GOT3 (cell line): ENCODE measurements around the gene SDR42E2.
A peak's percentile ranks its signal among the peaks of the same experiment; 100 is the strongest.
"Not testable (repeated sequence)": the region's sequence is repeated elsewhere in the genome, so short reads cannot be mapped to it uniquely, and the experiment has no call there.

Experiments used
- DNase-seq: peaks from one replicate; lab custom pipeline; 2025; ENCODE audit warnings: mixed read lengths; lab: John Stamatoyannopoulos, UW

The SDR42E2 gene

DNA sequence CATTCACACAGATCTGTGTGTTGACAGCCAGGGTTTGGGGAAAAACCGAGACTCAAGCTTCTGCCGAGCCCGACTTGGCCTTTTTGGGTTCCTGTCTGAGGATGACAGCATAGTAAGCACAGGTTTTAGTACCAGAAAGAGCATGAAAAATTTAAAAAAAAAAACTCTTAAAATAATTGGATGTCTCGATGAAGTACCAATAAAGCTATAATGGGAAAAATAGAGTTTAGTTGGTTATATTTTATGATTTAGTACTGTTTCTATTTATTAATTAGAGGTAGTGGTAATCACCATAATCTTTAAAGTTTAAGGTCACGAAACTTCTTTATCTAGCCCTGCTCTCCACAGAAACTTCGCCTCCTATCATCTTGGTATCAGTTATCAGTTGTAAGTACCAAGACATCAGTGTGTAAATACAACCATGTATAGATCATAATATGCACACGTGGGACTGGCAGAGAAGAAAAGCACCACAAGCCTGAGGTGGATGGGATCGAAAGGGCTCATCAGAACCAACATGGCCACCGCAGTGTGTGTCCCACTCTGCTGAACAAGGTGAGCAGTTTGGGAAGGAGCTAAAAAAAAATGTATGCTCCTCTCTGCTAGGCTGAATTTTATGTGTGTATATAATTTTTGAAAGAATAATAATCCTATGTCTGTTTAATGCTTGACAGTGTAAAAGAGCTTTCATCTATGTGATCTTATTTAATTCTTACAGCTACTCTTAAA, 29.4 kb downstream of the SDR42E2 start:
- DNase-seq: no peak

DNA sequence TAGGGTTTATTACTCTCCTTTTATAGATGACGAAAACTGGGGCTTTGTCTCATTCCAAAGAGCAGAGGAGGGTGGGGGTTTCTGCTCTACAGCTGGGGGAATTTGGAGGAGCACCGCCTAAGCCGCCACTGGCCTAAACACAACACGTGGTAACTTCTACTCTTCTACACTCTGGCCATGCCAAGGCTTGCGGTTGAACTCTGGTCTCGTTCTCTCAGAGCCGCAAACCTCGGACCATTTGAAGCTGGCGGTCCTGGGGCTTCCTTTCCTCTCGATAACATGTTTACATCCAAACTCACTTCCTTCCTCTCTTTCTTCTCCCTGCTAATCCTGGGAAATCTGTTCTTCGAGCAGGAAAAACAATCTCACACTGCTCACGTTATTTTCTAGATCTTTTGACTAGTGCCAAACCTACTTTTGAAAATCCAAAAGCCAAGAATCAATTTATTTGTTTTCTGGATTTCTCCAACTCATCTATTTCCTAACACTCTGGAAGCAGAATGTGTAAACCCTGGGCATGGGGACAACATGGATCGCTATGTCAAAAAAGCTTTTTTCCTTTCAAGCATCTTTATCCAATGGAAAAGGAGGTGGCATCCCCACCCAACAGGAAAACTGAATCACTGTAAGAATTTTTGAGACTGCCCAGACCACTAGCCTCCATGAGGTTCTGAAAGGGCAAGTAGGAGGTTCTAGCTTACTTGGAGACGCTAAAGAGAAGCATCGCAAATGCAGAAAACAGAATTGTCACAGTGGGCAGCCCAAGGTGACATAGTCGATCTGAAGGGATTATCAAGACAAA, 30.2 kb downstream of the SDR42E2 start:
- DNase-seq: no peak

DNA sequence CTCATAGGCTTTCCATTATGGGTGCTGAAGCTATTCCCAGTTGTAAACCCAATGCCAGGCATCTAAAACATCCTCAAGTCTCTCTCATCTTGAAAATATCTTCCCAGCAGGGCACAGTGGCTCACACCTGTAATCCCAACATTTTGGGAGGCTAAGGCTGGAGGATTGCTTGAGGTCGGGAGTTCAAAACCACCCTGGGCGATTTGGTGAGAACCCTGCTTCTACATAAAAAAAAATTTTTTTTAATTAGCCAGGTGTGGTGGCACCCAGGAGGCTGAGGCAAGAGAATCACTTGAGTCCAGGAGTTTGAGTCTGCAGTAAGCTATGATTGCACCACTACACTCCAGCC, 30.7 kb downstream of the SDR42E2 start:
- no peak for DNase-seq

DNA sequence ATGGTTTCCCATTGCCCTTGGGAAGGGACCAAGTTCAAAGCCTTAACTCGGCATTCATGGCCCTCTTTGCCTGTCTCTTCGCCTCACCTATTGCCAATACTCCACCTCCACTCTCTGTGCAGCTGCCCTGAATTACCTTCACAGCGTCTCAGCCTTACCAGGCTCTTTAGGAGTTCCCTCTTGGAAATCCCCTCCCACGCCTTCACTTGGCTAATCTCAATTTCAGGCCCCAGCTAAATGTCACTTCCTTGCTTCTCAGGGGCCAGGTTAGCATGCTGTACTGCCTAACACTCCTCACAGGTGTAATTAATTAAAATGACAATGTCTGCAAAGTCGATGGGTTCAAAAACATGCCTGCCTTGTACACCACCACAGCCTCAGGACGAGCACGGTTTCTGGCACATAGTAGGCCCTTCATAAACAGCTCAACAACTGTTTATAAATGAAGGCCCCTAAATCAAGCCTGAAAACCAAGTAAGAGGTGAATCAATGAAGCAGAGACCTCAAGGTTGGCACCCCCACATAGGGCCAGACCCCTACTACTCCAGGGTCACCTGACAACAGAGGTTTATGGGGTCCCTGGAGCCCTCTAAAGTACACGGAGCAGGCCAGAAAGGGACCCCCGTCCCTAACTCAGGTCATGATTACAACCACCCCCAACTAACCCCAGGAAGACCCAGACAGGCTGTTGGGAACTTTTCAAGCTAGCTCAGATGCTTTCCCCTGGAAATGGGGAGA, 32.6 kb downstream of the SDR42E2 start:
- no peak for DNase-seq

- no peak for DNase-seq
These were observed 33.1 kb downstream of the SDR42E2 start for GRCh38 chr16:22195445-22195694.

DNA sequence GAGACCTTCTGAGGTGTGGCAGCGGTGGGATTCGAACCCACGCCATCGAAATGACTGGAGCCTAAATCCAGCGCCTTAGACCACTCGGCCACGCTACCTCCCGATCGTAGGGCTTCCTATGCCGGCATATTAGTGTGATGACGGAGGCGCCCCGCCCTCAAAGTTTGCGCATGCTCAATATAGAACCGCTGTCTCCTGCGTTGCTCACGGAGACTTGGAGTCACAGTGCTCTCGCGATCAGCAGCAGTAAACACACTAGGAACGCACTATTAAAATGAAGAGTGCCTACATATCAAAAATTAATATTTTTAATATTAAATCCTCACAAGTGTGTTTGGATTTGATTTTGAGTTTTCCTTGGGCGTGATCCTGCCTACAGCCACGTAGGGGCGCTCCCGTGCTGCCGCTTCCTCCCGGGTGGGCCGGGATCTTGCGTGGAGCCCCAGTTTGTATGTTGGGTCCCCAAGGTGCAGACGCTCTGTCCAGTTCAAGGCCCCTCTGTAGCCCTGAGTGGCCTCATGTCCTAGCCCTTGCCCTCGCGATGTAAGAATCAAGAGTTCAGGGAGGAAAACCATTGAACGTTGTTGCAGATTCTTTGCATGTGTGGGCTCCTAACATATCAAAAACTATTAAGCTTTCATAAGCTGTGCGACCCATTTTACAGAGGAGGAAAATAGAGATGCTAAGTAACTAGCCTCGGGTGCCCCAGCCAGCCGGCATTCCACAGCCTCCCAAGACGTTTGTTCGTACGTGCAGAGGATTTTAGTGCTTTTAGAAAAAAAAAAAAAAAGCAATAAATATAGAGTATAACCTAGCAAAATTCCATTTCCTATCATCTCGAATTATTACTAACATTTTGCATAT, 33.6 kb downstream of the SDR42E2 start:
- DNase-seq: peak; percentile 79

- not testable (repeated sequence) for DNase-seq
These were observed 34.4 kb downstream of the SDR42E2 start for GRCh38 chr16:22196559-22197168.

GRCh38 chr16:22198547-22199293, 36.4 kb downstream of the SDR42E2 start:
- no peak for DNase-seq

DNA sequence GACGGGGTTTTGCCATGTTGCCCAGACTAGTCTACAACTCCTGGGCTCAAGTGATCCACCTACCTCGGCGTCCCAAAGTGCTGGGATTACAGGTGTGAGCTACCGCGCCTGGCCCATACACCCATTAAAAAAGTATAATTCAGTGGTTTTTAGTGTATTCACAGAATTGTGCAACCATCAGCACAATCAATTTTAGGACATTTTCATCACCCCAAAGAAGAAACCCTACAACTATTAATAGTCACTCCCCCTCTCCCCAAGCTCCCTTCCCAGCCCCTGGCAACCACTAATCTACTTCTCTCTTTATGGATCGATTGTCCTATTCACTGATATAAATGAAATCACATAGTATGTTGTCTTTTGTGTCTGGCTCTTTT, 39.9 kb downstream of the SDR42E2 start:
- DNase-seq: no peak

GRCh38 chr16:22203091-22203490, 40.8 kb downstream of the SDR42E2 start:
- DNase-seq: no peak

- DNase-seq: no peak
These were observed 41.9 kb downstream of the SDR42E2 start for GRCh38 chr16:22204091-22204655.

- DNase-seq: no peak
These were observed 43.3 kb downstream of the SDR42E2 start for GRCh38 chr16:22205577-22206012.

DNA sequence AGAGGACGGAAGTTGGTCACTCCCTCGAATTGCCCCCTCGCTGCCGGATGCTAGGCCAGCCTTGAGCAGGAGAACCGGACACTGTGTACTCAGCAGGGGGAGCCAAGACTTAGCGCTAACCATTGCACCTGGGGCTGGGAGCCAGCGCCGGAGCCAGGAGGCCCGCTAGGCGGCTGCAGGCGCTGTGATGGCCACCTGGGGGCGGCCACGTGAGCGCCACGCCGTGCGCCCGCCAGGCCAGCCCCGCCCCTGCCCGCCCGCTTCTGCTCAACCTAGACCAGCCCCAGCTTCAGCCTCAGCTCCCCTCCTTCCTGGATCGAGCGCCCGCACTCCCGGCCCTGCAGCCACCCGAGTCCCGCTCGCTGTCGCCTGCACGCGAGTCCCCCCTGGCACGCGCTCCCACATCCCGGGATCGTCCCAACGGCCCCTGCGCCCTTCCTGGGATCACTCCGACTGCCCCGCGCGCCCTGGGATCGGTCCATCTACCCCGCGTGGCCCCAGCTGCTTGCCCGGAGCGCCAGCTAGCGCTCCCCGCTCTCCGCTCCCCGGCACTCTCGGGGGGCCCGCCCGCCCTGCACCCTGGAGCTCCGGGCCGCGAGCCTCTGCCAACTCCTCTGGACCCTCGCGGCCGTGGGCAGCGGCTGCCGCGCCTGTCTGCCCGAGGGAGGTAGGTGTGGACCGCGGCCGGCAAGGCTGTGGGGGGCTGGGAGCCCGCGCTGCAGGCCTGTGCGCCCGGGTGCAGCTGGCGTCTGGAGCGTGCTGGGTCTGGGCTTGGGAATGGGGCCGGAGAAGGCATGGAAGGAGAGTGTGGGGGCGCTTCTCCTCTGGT, 43.9 kb downstream of the SDR42E2 start, which contains the start of gene EEF2K:
EEF2K (plus strand) TSS at position 266 of the 829 bp plus-strand sequence. CDS start 19,452 bp downstream, outside the sequence.
- peak; percentile 79 for DNase-seq

DNA sequence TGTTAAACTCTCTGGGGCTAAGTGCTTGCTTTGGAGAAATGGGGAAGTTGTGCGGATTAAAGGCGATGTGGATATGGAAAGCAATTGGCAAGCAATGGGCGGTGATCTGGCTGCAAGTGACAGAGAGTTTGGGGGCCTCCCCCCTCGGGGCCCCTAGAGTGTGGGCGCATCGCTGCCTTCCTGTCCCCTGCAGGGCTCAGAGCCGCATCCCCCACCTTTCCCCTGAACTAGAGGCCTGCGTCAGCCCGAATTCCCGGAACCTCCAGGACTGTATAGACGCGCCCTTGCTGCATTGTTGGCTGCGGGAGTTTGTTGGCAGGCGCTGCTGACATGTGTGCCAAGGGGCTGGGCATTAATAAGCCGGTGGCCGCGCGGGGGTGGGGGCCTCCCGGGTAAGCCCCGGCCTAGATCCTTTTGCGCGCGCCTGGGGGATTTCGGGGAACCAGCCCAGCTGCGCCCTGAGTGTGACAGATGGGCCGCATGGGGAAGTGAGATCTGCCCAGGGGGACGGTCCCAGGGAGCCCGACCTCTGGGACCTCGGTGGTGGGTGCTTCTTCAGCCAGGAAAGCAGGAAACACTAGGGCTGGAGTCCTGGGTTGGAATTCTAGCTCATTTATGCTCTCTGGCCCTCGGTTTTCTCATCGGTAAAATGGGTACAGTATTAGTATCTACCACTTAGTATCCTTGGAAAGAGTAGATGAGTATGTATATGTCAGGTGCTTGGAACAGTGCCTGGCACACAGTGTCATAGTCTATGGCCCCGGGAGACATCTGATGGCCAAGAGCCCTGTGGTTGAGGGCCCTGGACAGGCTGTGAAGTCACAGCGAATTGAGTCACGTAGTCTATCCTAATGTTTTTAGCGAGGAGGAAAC, 44.8 kb downstream of the SDR42E2 start:
- peak; percentile 34 for DNase-seq

DNA sequence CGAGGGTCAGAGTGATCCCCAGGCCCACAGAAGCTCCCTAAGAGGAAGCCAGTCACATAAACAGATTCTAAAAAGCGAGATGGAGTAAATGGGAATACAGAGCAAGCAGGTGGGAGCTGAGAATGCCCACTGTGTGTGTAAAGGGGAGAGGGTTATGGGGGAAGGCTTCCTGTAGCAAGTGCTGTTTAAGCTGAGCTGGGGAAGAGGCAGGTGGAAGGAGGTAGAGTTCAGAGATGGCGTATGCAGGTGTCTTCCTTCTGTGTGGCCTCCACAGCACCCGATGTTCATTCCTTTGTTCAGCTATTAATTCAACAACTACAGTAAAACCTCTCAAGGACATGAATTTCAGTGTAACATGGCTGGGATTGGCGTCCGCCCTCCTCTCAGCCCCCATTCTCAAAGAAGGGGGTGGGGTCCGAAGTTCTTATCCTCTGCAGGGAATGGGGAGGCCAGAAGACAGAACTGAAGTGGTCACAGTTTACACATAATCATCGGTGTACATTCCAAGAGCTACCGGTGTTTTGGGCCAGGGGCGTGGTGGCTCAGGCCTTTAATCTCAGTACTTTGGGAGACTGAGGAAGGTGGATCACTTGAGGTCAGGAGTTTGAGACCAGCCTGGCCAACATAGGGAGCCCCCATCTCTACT, 45.5 kb downstream of the SDR42E2 start:
- DNase-seq: no peak

DNA sequence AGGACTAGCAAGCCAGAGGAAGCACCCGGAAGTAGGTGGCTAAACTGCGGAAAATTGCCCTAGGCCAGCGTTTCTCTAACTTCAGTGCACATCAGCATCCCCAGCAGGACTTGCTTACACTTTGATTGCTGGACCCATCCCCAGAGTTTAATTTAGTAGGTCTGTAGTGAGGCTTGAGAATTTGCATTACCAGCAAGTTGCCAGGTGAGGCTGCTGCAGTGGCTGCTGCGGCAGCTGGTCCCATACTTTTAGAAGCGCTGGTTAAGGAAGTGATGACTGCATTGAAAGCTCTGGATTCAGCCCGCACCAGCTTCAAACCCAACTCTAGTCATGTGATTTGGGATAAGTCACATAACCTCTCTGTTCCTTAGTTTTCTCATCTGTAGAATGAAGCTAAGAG, 48.0 kb downstream of the SDR42E2 start:
- no peak for DNase-seq

DNA sequence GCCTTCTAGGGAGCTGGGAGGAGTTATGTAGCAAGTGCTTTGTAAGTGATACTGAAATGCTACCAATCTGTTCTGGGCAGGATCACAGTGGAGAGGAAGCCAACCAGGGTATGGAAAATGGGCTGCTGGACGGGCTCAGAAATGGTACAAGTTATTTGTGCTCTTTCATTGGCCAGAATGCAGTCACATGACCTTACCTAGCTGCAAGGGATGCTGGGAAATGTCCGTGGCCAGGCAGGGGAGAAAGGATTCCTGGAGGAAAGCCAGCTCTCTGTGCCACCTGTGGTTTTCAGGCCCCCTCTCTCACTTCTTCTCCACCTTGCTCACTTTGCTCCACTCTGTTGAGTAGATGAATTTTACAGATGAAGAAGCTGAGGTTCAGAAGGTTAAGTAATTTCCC, 48.5 kb downstream of the SDR42E2 start:
- no peak for DNase-seq

DNA sequence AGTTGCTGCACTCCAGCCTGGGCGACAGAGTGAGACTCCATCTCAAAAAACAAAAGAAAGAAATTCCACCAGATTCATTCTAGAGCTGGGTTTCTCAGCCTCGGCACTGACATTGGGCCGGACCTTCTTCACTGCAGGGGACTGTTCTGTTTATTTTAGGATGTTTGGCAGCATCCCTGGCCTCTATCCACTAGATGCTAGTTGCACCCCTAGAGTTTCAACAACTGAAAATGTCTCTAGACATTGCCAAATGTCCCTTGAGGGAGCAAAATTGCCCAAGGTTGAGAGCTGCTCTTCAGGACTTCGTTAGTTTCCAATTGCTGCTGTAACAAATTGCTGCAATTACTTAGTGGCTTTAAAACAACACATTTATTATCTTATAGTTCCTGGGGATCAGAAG, 50.9 kb downstream of the SDR42E2 start:
- no peak for DNase-seq
